ENCODE measurements around the gene ID4. TPM values are rescaled to one million over a fixed set of nuclear protein-coding genes. Genes with fewer than 3 reads are reported as not detected.

The ID4 gene
- total and polyA plus RNA-seq, 2 of the 4 experiments (the other 2 are of a cell fraction): 3.0 to 3.6 TPM

GRCh38 chr6:19811397-19812079, 25.6 kb upstream of the ID4 start:
- ChIA-PET CTCF (interaction anchor here (0.7 kb wide), 1 partner anchor 41 kb away, joined by 3 read pairs; no protein-coding TSS in a partner anchor), POLR2A (ENCODE audit: unreplicated experiment) (no interaction called here)
- whole genome bisulfite sequencing, 2 experiments (ENCODE audit: extremely low coverage in 2 of 2, insufficient read length in 1 of 2): 86 to 100% methylated on average over 1 to 2 of the region's 11 CpGs
- Histone ChIP-seq H4K8ac (ENCODE audit: low read depth in 2 of 2, low read length in 2 of 2) (no peak overlapping the region), H3K27ac (ENCODE audit: insufficient read depth, low read length) (no peak overlapping the region), H2BK5ac (ENCODE audit: low read depth, low read length, poor library complexity, severe bottlenecking) (no peak overlapping the region), H3K4ac (ENCODE audit: low read depth, low read length) (no peak overlapping the region), H3K27me3 (ENCODE audit: control insufficient read depth, insufficient read depth, low read length) (no peaks in the 10 kb centered on the region; the same call in 1 of the 2 replicates), H3K56ac (ENCODE audit: extremely low read depth, insufficient read depth, low read length) (no peak overlapping the region), H3K4me3 (ENCODE audit: insufficient read depth, low read depth, low read length) (no peak overlapping the region), H3K18ac (ENCODE audit: low read depth, low read length) (no peak overlapping the region), H3K14ac (replicated peaks; ENCODE audit: low read depth, low read length) (no peak overlapping the region), H2AK9ac (replicated peaks; ENCODE audit: low read depth, low read length, poor library complexity) (no peak overlapping the region), H4K20me1 (ENCODE audit: insufficient read depth, low read length) (no peaks in the 10 kb centered on the region), H3K9me3 (ENCODE audit: control insufficient read depth, insufficient read depth, low read length) (no peaks in the 10 kb centered on the region), H3K4me1 (ENCODE audit: control insufficient read depth, insufficient read depth, low read length) (no peaks in the 10 kb centered on the region), H4K5ac (ENCODE audit: low read depth, low read length) (no peak overlapping the region), H2BK120ac (ENCODE audit: low read depth, low read length) (no peak overlapping the region), H2BK20ac (ENCODE audit: low read depth, low read length) (no peak overlapping the region), H3K79me1 (ENCODE audit: low read depth in 1 of 2, low read length in 2 of 2) (no peaks in the 10 kb centered on the region), H2AFZ (replicated peaks; ENCODE audit: low read length, poor library complexity) (no peak overlapping the region), H3K9me1 (ENCODE audit: insufficient read depth, low read length) (no peaks in the 10 kb centered on the region), H2AK5ac (ENCODE audit: low read depth, low read length) (no peak overlapping the region), H4K91ac (ENCODE audit: insufficient read depth, low read depth, low read length) (no peak overlapping the region), H3K36me3 (ENCODE audit: control insufficient read depth, insufficient read depth, low read length) (no peaks in the 10 kb centered on the region), H3K4me2 (ENCODE audit: low read depth, low read length) (no peak overlapping the region), H3K9ac (ENCODE audit: low read depth, low read length) (no peak overlapping the region), H3K23ac (ENCODE audit: low read depth, low read length) (no peak overlapping the region), H2BK15ac (ENCODE audit: low read depth, low read length) (no peak overlapping the region)
- no TSS peak for BruUV-seq (replicated peaks)
- intact Hi-C loops (cut with micrococcal nuclease) (loop anchor here (2.0 to 10.0 kb wide), 2 partner anchors 39 to 243 kb away; no protein-coding TSS in a partner anchor), in situ Hi-C loops (cut with MboI; ENCODE audit: low sequenced_read_pairs) (no loop called here), dilution Hi-C loops (cut with HindIII; ENCODE audit: low sequenced_read_pairs, unreplicated experiment) (no loop called here)
- ATAC-seq (ENCODE audit: low read depth): no peak
- no peak for DNase-seq
- TF ChIP-seq RFX5 (IDR thresholded peaks at IDR 0.05; ENCODE audit: low read depth, low read length) (no peak), CHD1 (IDR thresholded peaks at IDR 0.05; ENCODE audit: low read depth, low read length) (no peak), CEBPB (IDR thresholded peaks at IDR 0.05; ENCODE audit: low read depth, low read length) (no peak), MAFK (IDR thresholded peaks at IDR 0.05; ENCODE audit: low read depth, low read length) (no peak), FOS (IDR thresholded peaks at IDR 0.05; ENCODE audit: low read depth, low read length) (no peak), NFE2L2 (IDR thresholded peaks at IDR 0.05; ENCODE audit: low read depth, low read length) (no peak), BHLHE40 (IDR thresholded peaks at IDR 0.05; ENCODE audit: low read depth, low read length) (no peak), MXI1 (IDR thresholded peaks at IDR 0.05; ENCODE audit: borderline replicate concordance, low read depth, low read length) (no peak), CTCF (conservative IDR thresholded peaks at IDR 0.05; ENCODE audit: low read depth, low read length) (no peak), SMC3 (IDR thresholded peaks at IDR 0.05; ENCODE audit: low read depth, low read length) (no peak), RAD21 (IDR thresholded peaks at IDR 0.05; ENCODE audit: low read length) (no peak), RCOR1 (IDR thresholded peaks at IDR 0.05; ENCODE audit: insufficient replicate concordance, low read length) (no peak), MAZ (IDR thresholded peaks at IDR 0.05; ENCODE audit: borderline replicate concordance, low read depth, low read length) (no peak), POLR2A (IDR thresholded peaks at IDR 0.05; ENCODE audit: low read depth, low read length) (no peak)
- TF ChIP-seq, protein P1, sequence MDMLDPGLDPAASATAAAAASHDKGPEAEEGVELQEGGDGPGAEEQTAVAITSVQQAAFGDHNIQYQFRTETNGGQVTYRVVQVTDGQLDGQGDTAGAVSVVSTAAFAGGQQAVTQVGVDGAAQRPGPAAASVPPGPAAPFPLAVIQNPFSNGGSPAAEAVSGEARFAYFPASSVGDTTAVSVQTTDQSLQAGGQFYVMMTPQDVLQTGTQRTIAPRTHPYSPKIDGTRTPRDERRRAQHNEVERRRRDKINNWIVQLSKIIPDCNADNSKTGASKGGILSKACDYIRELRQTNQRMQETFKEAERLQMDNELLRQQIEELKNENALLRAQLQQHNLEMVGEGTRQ (IDR thresholded peaks at IDR 0.05; ENCODE audit: low read depth, low read length): no peak
- TF ChIP-seq, protein P2, sequence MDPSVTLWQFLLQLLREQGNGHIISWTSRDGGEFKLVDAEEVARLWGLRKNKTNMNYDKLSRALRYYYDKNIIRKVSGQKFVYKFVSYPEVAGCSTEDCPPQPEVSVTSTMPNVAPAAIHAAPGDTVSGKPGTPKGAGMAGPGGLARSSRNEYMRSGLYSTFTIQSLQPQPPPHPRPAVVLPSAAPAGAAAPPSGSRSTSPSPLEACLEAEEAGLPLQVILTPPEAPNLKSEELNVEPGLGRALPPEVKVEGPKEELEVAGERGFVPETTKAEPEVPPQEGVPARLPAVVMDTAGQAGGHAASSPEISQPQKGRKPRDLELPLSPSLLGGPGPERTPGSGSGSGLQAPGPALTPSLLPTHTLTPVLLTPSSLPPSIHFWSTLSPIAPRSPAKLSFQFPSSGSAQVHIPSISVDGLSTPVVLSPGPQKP (IDR thresholded peaks at IDR 0.05; ENCODE audit: borderline replicate concordance, low read depth, low read length): no peak
